Hepatocyte (in vitro differentiated cells): Measurements from ENCODE around the gene ARL5A. TPM values are rescaled to one million over a fixed set of nuclear protein-coding genes. Genes with fewer than 3 reads are reported as not detected.

ENCODE experiments used
- DNase-seq: peaks from one replicate; pipeline ENCODE4 v3.0.0-alpha.2; 2016; ENCODE audit warnings: low spot score
- H2AFZ ChIP-seq: fragments of 200-600 bp; sonication (generic); 2 replicates; pipeline ENCODE4 v1.6.0; 2016; ENCODE audit warnings: antibody characterized with exemption, mild to moderate bottlenecking
- H3K27ac ChIP-seq: fragments of 200-600 bp; sonication (generic); 2 replicates; pipeline ENCODE4 v1.5.1; 2016; ENCODE audit warnings: mild to moderate bottlenecking
- H3K27me3 ChIP-seq: fragments of 200-600 bp; sonication (generic); 2 replicates; pipeline ENCODE4 v1.6.1; 2016
- H3K36me3 ChIP-seq: fragments of 200-600 bp; sonication (generic); replicated peaks from 2 replicates; pipeline ENCODE4 v1.5.1; 2016; ENCODE audit warnings: low read depth; ENCODE audit not compliant: insufficient read depth
- H3K4me1 ChIP-seq: fragments of 200-600 bp; sonication (generic); 2 replicates; pipeline ENCODE4 v1.5.1; 2016; ENCODE audit warnings: mild to moderate bottlenecking, moderate library complexity; ENCODE audit not compliant: insufficient read depth
- H3K4me2 ChIP-seq: fragments of 200-600 bp; sonication (generic); 2 replicates; pipeline ENCODE4 v1.6.0; 2016
- H3K4me3 ChIP-seq: fragments of 200-600 bp; sonication (generic); 2 replicates; pipeline ENCODE4 v1.5.1; 2016; ENCODE audit warnings: mild to moderate bottlenecking
- H3K79me2 ChIP-seq: fragments of 200-600 bp; sonication (generic); 2 replicates; pipeline ENCODE4 v1.6.0; 2017; ENCODE audit warnings: mild to moderate bottlenecking
- H3K9me2 ChIP-seq: fragments of 200-600 bp; sonication (generic); replicated peaks from 2 replicates; pipeline ENCODE4 v1.6.0; 2017; ENCODE audit warnings: mild to moderate bottlenecking; ENCODE audit not compliant: insufficient read depth
- H3K9me3 ChIP-seq: fragments of 200-600 bp; sonication (generic); 2 replicates; pipeline ENCODE4 v1.5.1; 2016; ENCODE audit warnings: low read depth, mild to moderate bottlenecking
- H4K20me1 ChIP-seq: fragments of 200-600 bp; sonication (generic); 2 replicates; pipeline ENCODE4 v1.6.0; 2016; ENCODE audit warnings: mild to moderate bottlenecking; ENCODE audit not compliant: insufficient read depth, poor library complexity, severe bottlenecking
- CTCF ChIP-seq: fragments of 200-600 bp; sonication (generic); IDR thresholded peaks from 2 replicates; pipeline ENCODE4 v1.5.1; 2016; ENCODE audit warnings: antibody characterized with exemption, mild to moderate bottlenecking; ENCODE audit not compliant: poor library complexity
- EZH2 ChIP-seq: fragments of 200-600 bp; sonication (generic); IDR thresholded peaks from 2 replicates; pipeline ENCODE4 v1.6.1; 2016; ENCODE audit warnings: antibody characterized with exemption, mild to moderate bottlenecking, borderline replicate concordance
- EZH2phosphoT487 ChIP-seq: fragments of 200-600 bp; sonication (generic); IDR thresholded peaks from one replicate; pipeline ENCODE4 v1.6.1; 2018; ENCODE audit warnings: antibody characterized with exemption, mild to moderate bottlenecking, low read depth, moderate library complexity; ENCODE audit not compliant: unreplicated experiment, severe bottlenecking
- WGBS: methylation state at CpG from one replicate; pipeline ENCODE4 v1.1.6; 2016; ENCODE audit warnings: low lambda C conversion rate; ENCODE audit errors: missing lambda C conversion rate; 5-methylcytosine and 5-hydroxymethylcytosine counted together
- polyA plus RNA-seq: library from polyadenylated mRNA; unstranded; fragments of >200 nt; fragmentation: Nextera tagmentation; extraction: Ambion mirVana; gene quantifications from 2 replicates; pipeline ENCODE4 v1.2.1, GENCODE V29; 2016
- total RNA-seq: library from RNA; depleted of rRNA; stranded (reverse); fragments of >200 nt; gene quantifications from 2 replicates; pipeline ENCODE4 v1.2.3, GENCODE V29; 2014

The ARL5A gene
- total and polyA plus RNA-seq, 2 experiments from 2014 or later = 23.2 to 68.3 TPM

- H3K36me3 ChIP-seq = no peaks in the 10 kb centered on the region
- H3K4me3 ChIP-seq = no peak overlapping the region
- WGBS = 91% methylated on average over 1 of the region's 1 CpG
- H3K4me1 ChIP-seq = no peaks in the 10 kb centered on the region
- H3K27ac ChIP-seq = no peak overlapping the region
- H3K4me2 ChIP-seq = no peak overlapping the region
- H4K20me1 ChIP-seq = no peaks in the 10 kb centered on the region
- no peaks in the 10 kb centered on the region for H3K27me3 ChIP-seq
- H3K9me2 ChIP-seq = no peaks in the 10 kb centered on the region
- TF ChIP-seq CTCF (no peak), EZH2 (no peak), EZH2phosphoT487 (no peak)
- H3K9me3 ChIP-seq = no peaks in the 10 kb centered on the region
- DNase-seq = no peak
- H2AFZ ChIP-seq = no peak overlapping the region
- no peaks in the 10 kb centered on the region for H3K79me2 ChIP-seq
These were observed 58.6 kb downstream of the ARL5A start for GRCh38 chr2:151769606-151770005.

- 74% methylated on average over 2 of the region's 2 CpGs for WGBS
- Histone ChIP-seq H4K20me1 (no peaks in the 10 kb centered on the region), H3K27ac (no peak overlapping the region), H3K4me2 (no peak overlapping the region), H2AFZ (no peak overlapping the region), H3K4me1 (no peaks in the 10 kb centered on the region), H3K79me2 (no peaks in the 10 kb centered on the region), H3K9me2 (no peaks in the 10 kb centered on the region), H3K4me3 (no peak overlapping the region), H3K36me3 (no peaks in the 10 kb centered on the region), H3K27me3 (no peaks in the 10 kb centered on the region), H3K9me3 (no peaks in the 10 kb centered on the region)
- DNase-seq = no peak
- TF ChIP-seq EZH2 (no peak), EZH2phosphoT487 (no peak), CTCF (no peak)
These were observed 60.7 kb downstream of the ARL5A start for GRCh38 chr2:151767536-151767935.

- H2AFZ ChIP-seq = no peak overlapping the region
- no peaks in the 10 kb centered on the region for H3K9me3 ChIP-seq
- H3K9me2 ChIP-seq = no peaks in the 10 kb centered on the region
- H3K4me2 ChIP-seq = no peak overlapping the region
- 89% methylated on average over 4 of the region's 4 CpGs for WGBS
- no peaks in the 10 kb centered on the region for H3K79me2 ChIP-seq
- DNase-seq = no peak
- TF ChIP-seq EZH2phosphoT487 = no peak
- no peak for TF ChIP-seq EZH2
- TF ChIP-seq CTCF = no peak
- no peaks in the 10 kb centered on the region for H3K36me3 ChIP-seq
- H4K20me1 ChIP-seq = no peaks in the 10 kb centered on the region
- no peak overlapping the region for H3K27ac ChIP-seq
- H3K27me3 ChIP-seq = no peaks in the 10 kb centered on the region
- no peaks in the 10 kb centered on the region for H3K4me1 ChIP-seq
- no peak overlapping the region for H3K4me3 ChIP-seq
These were observed 61.6 kb downstream of the ARL5A start for GRCh38 chr2:151766437-151767153.
